Glutamatergic neuron (in vitro differentiated cells): ENCODE measurements around the gene ABI3. TPM values are rescaled to one million over a fixed set of nuclear protein-coding genes. Genes with fewer than 3 reads are reported as not detected.
A peak's percentile ranks its signal among the peaks of the same experiment; 100 is the strongest.

Experiments used
- DNase-seq: peaks from one replicate; pipeline ENCODE4 v3.0.0; 2022
- H3K27ac Mint-ChIP-seq: one replicate; pipeline ENCODE4 v1.8.0; 2020; ENCODE audit warnings: mild to moderate bottlenecking, mixed read lengths, inconsistent platforms; ENCODE audit not compliant: unreplicated experiment
- H3K27me3 Mint-ChIP-seq: one replicate; pipeline ENCODE4 v1.8.0; 2020; ENCODE audit warnings: mild to moderate bottlenecking, moderate library complexity, mixed read lengths, inconsistent platforms; ENCODE audit not compliant: unreplicated experiment
- H3K36me3 Mint-ChIP-seq: one replicate; pipeline ENCODE4 v1.8.0; 2020; ENCODE audit warnings: mild to moderate bottlenecking, mixed read lengths, inconsistent platforms; ENCODE audit not compliant: unreplicated experiment
- H3K4me1 Mint-ChIP-seq: one replicate; pipeline ENCODE4 v1.8.0; 2020; ENCODE audit warnings: mild to moderate bottlenecking, low read depth, mixed read lengths, inconsistent platforms; ENCODE audit not compliant: unreplicated experiment
- H3K4me3 Mint-ChIP-seq: one replicate; pipeline ENCODE4 v1.8.0; 2020; ENCODE audit warnings: mild to moderate bottlenecking, mixed read lengths, inconsistent platforms; ENCODE audit not compliant: unreplicated experiment
- H3K9me3 Mint-ChIP-seq: one replicate; pipeline ENCODE4 v1.8.0; 2020; ENCODE audit warnings: mild to moderate bottlenecking, moderate library complexity, mixed read lengths, inconsistent platforms; ENCODE audit not compliant: unreplicated experiment
- total RNA-seq: library from RNA; stranded (reverse); fragmentation: NEBNext Ultra II Directional; extraction: Animal tissue kit (Norgen Biotek cat#: 25700); gene quantifications from one replicate; pipeline ENCODE4 v1.2.1, GENCODE V29; 2021; ENCODE audit not compliant: unreplicated experiment
- TF ChIP-seq, protein P1 (sequence below): fragments of 200-600 bp; sonication (generic); IDR thresholded peaks from one replicate; pipeline ENCODE4 v1.5.0; 2021; ENCODE audit not compliant: partially characterized antibody, unreplicated experiment

The ABI3 gene
- total RNA-seq, 1 donor from 2014 or later = not detected

DNA sequence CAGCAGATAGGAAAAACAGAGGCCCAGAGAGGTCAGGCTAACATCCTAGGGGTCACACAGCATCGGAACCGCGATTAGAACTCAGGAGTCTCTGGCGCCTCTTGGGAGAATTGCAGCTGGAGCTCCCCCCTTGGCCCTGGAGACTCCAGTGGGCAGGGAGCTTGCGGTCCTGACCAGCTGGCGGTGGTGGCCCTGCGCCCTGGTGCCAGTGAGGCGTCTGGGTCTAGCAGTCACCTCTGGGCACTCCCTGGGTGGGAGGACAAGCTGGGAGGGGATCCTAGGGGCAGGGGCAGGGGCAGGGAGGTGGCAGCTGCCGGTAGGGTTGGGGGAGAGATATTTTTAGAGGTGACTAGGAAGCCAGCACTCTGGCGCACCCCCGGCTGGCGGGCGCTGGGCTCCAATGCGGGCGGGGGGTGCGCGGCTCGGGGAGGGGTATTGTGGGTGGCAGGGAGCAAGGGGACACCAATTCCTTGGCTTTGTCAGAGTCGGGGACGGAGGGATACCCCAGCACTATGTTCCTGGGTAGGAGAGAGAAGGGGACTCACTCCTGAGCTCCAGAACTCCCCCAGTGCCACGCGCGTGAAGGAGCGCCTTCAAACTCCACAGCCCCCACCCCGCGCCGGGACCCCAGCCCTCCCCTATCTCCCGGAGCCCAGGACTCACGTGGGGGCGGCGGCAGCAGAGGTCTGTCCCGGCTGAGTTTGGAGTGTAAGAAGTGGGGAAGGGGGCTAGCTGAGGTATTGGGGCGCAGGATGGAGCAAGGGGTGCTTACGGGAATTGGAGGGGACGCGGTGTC lies 19.5 kb downstream of the ABI3 start:
- no peaks in the 10 kb centered on the region for H3K9me3 Mint-ChIP-seq
- no peaks in the 10 kb centered on the region for H3K36me3 Mint-ChIP-seq
- TF ChIP-seq, protein P1, sequence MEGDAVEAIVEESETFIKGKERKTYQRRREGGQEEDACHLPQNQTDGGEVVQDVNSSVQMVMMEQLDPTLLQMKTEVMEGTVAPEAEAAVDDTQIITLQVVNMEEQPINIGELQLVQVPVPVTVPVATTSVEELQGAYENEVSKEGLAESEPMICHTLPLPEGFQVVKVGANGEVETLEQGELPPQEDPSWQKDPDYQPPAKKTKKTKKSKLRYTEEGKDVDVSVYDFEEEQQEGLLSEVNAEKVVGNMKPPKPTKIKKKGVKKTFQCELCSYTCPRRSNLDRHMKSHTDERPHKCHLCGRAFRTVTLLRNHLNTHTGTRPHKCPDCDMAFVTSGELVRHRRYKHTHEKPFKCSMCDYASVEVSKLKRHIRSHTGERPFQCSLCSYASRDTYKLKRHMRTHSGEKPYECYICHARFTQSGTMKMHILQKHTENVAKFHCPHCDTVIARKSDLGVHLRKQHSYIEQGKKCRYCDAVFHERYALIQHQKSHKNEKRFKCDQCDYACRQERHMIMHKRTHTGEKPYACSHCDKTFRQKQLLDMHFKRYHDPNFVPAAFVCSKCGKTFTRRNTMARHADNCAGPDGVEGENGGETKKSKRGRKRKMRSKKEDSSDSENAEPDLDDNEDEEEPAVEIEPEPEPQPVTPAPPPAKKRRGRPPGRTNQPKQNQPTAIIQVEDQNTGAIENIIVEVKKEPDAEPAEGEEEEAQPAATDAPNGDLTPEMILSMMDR = no peak
- peaks cover 14% of the 10 kb centered on the region for H3K27me3 Mint-ChIP-seq
- peak overlapping the region; percentile 85 for H3K4me3 Mint-ChIP-seq
- no peaks in the 10 kb centered on the region for H3K4me1 Mint-ChIP-seq
- no peak overlapping the region for H3K27ac Mint-ChIP-seq
- no peak for DNase-seq

DNA sequence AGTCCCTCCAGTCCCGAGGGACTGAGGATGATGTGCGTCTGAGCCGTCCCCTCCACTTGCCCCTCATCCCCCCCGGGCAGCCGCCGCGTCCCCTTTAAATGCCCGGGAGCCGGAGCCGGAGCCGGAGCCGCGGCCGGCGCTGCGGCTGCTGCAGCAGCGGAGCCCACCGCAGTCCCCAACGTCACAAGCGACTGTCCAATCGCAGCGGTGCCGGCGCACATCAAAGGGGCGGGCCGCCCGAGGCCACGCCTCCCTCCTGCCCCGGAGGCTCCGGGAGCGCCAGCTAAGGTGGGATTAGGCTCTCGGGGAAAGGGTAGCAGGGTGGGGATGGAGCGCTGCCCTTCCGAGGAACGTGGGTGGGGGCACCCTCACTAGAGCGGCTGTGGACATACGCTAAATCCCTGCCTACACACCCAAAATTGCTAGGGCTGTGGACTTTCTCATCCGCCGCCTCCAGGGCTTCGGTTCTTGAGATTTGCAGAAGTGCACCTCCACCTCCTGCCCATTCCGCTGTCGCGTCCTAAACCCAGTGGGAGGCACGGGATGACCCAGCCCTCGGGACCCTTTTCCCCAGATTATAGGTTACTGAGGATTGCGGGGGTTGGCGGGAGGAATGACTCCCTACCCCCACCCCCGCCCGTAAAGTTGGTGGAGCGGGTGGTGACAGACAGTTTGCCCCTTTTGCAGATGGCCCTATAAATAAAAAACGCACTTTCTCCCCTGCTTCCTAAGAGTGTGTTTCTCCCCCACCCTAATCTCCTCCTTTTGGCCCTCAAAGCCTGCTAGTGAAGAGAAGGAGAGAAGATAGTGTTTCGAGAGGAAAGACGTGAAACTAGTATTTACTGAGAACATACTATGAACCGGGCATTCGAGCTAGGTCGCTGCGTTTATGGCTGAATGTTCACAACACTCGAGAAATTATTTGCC lies 20.4 kb downstream of the ABI3 start, which contains the start of gene PHOSPHO1:
PHOSPHO1 (minus strand) TSS at position 152 of the 927 bp plus-strand sequence. CDS start 4,096 bp downstream, outside the sequence.
- peaks cover 12% of the 10 kb centered on the region for H3K27me3 Mint-ChIP-seq
- H3K36me3 Mint-ChIP-seq = no peaks in the 10 kb centered on the region
- no peak within 1 kb of the TSS for H3K27ac Mint-ChIP-seq
- H3K4me1 Mint-ChIP-seq = no peaks in the 10 kb centered on the region
- TF ChIP-seq, protein P1 = no peak
- no peaks in the 10 kb centered on the region for H3K9me3 Mint-ChIP-seq
- DNase-seq = peak; percentile 93
- H3K4me3 Mint-ChIP-seq = peak within 1 kb of the TSS; percentile 85

DNA sequence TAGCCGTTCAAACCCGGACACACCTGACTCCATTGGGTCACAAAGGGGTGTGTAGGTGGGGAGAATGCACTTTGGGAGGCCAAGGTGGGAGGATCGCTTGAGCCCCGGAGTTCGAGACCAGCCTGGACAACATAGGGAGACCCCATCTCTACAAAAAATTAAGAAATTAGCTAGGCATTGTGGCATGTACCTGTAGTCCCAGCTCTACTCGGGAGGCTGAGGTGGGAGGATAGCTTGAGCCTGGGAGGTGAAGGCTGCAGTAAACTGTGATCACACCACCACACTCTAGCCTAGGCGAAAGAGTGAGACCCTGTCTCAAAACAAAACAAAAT lies 21.0 kb downstream of the ABI3 start:
- TF ChIP-seq, protein P1 = no peak
- Mint-ChIP-seq H3K36me3 (no peaks in the 10 kb centered on the region), H3K4me1 (no peaks in the 10 kb centered on the region), H3K27me3 (peaks cover 9% of the 10 kb centered on the region), H3K27ac (no peak overlapping the region), H3K9me3 (no peaks in the 10 kb centered on the region), H3K4me3 (peak overlapping the region; percentile 85)
- no peak for DNase-seq

DNA sequence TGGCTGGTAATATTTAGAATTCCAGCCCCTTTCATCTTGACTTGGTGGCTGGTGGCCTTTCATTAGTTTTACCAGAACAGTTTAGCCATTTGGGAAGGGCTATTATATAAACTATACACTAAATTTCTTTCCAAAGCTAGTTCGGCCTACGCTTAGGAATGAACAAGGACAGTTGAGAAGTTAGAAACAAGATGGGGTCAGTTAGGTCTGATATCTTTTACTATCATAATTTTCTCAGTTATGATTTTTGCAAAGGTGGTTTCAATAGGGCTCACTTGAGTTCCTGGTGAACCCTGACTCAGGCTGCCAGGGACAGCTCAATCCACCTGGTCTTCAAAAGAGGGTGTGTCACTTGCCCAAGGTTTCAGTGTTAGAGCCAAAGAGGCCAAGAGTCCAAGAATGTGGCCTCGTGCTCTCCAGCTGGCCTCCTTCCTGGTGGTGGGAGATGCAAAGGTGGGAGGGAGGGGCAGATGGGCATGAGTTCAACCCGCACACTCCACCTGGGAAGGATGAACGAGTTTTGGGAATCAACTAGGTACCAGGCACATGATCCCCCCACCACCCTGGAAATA lies 24.1 kb downstream of the ABI3 start:
- Mint-ChIP-seq H3K9me3 (no peaks in the 10 kb centered on the region), H3K4me3 (no peak overlapping the region), H3K27ac (no peak overlapping the region), H3K27me3 (peaks cover 8% of the 10 kb centered on the region), H3K36me3 (no peaks in the 10 kb centered on the region), H3K4me1 (no peaks in the 10 kb centered on the region)
- no peak for DNase-seq
- TF ChIP-seq, protein P1 = no peak
